H9 (cell line): Measurements from ENCODE around the gene SDK1. TPM values are rescaled to one million over a fixed set of nuclear protein-coding genes. Genes with fewer than 3 reads are reported as not detected.

ENCODE experiments used
- DNase-seq: peaks from one replicate; pipeline ENCODE4 v3.0.0-alpha.2; 2017
- H2AFZ ChIP-seq: one replicate; pipeline ENCODE4 v1.6.1; 2013; ENCODE audit warnings: mild to moderate bottlenecking, low read length, control low read depth, moderate library complexity
- H2AK5ac ChIP-seq: 2 replicates; pipeline ENCODE4 v1.6.1; 2013; ENCODE audit warnings: low read length, control low read depth, mixed read lengths; ENCODE audit not compliant: insufficient read length
- H2BK120ac ChIP-seq: one replicate; pipeline ENCODE4 v1.6.1; 2013; ENCODE audit warnings: low read depth, mild to moderate bottlenecking, low read length, control low read depth, inconsistent platforms; ENCODE audit not compliant: poor library complexity, severe bottlenecking
- H2BK12ac ChIP-seq: 2 replicates; pipeline ENCODE4 v1.6.1; 2013; ENCODE audit warnings: low read length, control low read depth, mixed read lengths, low read depth; ENCODE audit not compliant: insufficient read length
- H2BK15ac ChIP-seq: 2 replicates; pipeline ENCODE4 v1.6.1; 2013; ENCODE audit warnings: low read depth, low read length, control low read depth
- H2BK20ac ChIP-seq: one replicate; pipeline ENCODE4 v1.6.1; 2013; ENCODE audit warnings: low read depth, mild to moderate bottlenecking, low read length, control low read depth, inconsistent platforms; ENCODE audit not compliant: poor library complexity, severe bottlenecking
- H2BK5ac ChIP-seq: 2 replicates; pipeline ENCODE4 v1.6.1; 2013; ENCODE audit warnings: low read length, control low read depth, mixed read lengths; ENCODE audit not compliant: insufficient read length
- H3K14ac ChIP-seq: 2 replicates; pipeline ENCODE4 v1.6.1; 2013; ENCODE audit warnings: low read length, control low read depth; ENCODE audit not compliant: insufficient read depth
- H3K18ac ChIP-seq: 2 replicates; pipeline ENCODE4 v1.6.1; 2013; ENCODE audit warnings: low read depth, mild to moderate bottlenecking, mixed read lengths, low read length, control low read depth; ENCODE audit not compliant: insufficient read length
- H3K23ac ChIP-seq: 2 replicates; pipeline ENCODE4 v1.6.1; 2013; ENCODE audit warnings: low read length, control low read depth, mixed read lengths, low read depth; ENCODE audit not compliant: insufficient read length
- H3K23me2 ChIP-seq: 2 replicates; pipeline ENCODE4 v1.6.1; 2013; ENCODE audit warnings: low read depth, mild to moderate bottlenecking, mixed read lengths, low read length, control low read depth; ENCODE audit not compliant: insufficient read length, poor library complexity, severe bottlenecking
- H3K27ac ChIP-seq: 2 replicates; pipeline ENCODE4 v1.5.1; 2013; ENCODE audit warnings: low read length, control low read depth, mixed read lengths, low read depth; ENCODE audit not compliant: insufficient read length
- H3K27me3 ChIP-seq: 2 replicates; pipeline ENCODE4 v1.6.1; 2013; ENCODE audit warnings: low read length, control low read depth, inconsistent platforms; ENCODE audit not compliant: insufficient read depth
- H3K4ac ChIP-seq: 2 replicates; pipeline ENCODE4 v1.6.1; 2013; ENCODE audit warnings: low read depth, mild to moderate bottlenecking, control low read depth, inconsistent platforms, low read length, moderate library complexity
- H3K4me1 ChIP-seq: 2 replicates; pipeline ENCODE4 v1.6.1; 2013; ENCODE audit warnings: low read length, control low read depth, inconsistent platforms; ENCODE audit not compliant: insufficient read depth
- H3K4me2 ChIP-seq: 2 replicates; pipeline ENCODE4 v1.6.1; 2013; ENCODE audit warnings: low read length, control low read depth, mixed read lengths; ENCODE audit not compliant: insufficient read length, insufficient read depth
- H3K56ac ChIP-seq: 2 replicates; pipeline ENCODE4 v1.6.1; 2013; ENCODE audit warnings: low read depth, mild to moderate bottlenecking, mixed read lengths, low read length, control low read depth; ENCODE audit not compliant: insufficient read length
- H3K79me1 ChIP-seq: 2 replicates; pipeline ENCODE4 v1.6.1; 2013; ENCODE audit warnings: low read depth, mild to moderate bottlenecking, moderate library complexity, low read length, control low read depth, inconsistent platforms; ENCODE audit not compliant: insufficient read depth, poor library complexity, severe bottlenecking
- H3K79me2 ChIP-seq: 2 replicates; pipeline ENCODE4 v1.6.1; 2013; ENCODE audit warnings: low read length, control low read depth, inconsistent platforms; ENCODE audit not compliant: insufficient read depth
- H3K9ac ChIP-seq: 2 replicates; pipeline ENCODE4 v1.6.1; 2013; ENCODE audit warnings: low read length, control low read depth, mixed read lengths; ENCODE audit not compliant: insufficient read length; ENCODE audit errors: extremely low read depth
- H3K9me3 ChIP-seq: one replicate; pipeline ENCODE4 v1.6.1; 2013; ENCODE audit warnings: low read depth, low read length, inconsistent platforms; ENCODE audit not compliant: control insufficient read depth
- H3T11ph ChIP-seq: one replicate; pipeline ENCODE4 v1.6.1; 2013; ENCODE audit warnings: mild to moderate bottlenecking, low read length, control low read depth, inconsistent platforms
- H4K20me1 ChIP-seq: one replicate; pipeline ENCODE4 v1.6.1; 2013; ENCODE audit not compliant: control insufficient read depth, insufficient read length, insufficient read depth
- H4K5ac ChIP-seq: 2 replicates; pipeline ENCODE4 v1.6.1; 2013; ENCODE audit warnings: low read depth, mild to moderate bottlenecking, mixed read lengths, low read length, control low read depth; ENCODE audit not compliant: insufficient read length
- H4K8ac ChIP-seq: replicated peaks from 2 replicates; pipeline ENCODE4 v1.6.1; 2013; ENCODE audit warnings: low read length, control low read depth, mixed read lengths, low read depth; ENCODE audit not compliant: insufficient read length
- H4K91ac ChIP-seq: 2 replicates; pipeline ENCODE4 v1.6.1; 2013; ENCODE audit warnings: low read depth, mild to moderate bottlenecking, moderate library complexity, mixed read lengths, low read length, control low read depth; ENCODE audit not compliant: insufficient read length
- H3K27ac Mint-ChIP-seq, 3 experiments: 2 replicates in 2 of 3; 3 replicates in 1 of 3; pipeline ENCODE4 v1.8.0; 2020 to 2021; ENCODE audit warnings: mixed read lengths in 3 of 3, mild to moderate bottlenecking in 1 of 3, moderate library complexity in 1 of 3
- H3K27me3 Mint-ChIP-seq: 2 replicates; pipeline ENCODE4 v1.8.0; 2021; ENCODE audit warnings: low read depth, mild to moderate bottlenecking, moderate library complexity, mixed read lengths
- H3K36me3 Mint-ChIP-seq, 3 experiments: 2 replicates in 2 of 3; 3 replicates in 1 of 3; pipeline ENCODE4 v1.8.0; 2020 to 2021; ENCODE audit warnings: low read depth in 3 of 3, mixed read lengths in 3 of 3; ENCODE audit not compliant: insufficient read depth in 1 of 3
- H3K4me1 Mint-ChIP-seq, 2 experiments: 2 replicates each; pipeline ENCODE4 v1.8.0; 2020; ENCODE audit warnings: mixed read lengths in 2 of 2
- H3K4me3 Mint-ChIP-seq, 2 experiments: 2 replicates in 1 of 2; 3 replicates in 1 of 2; pipeline ENCODE4 v1.8.0; 2020 to 2021; ENCODE audit warnings: mild to moderate bottlenecking in 2 of 2, mixed read lengths in 2 of 2, moderate library complexity in 1 of 2
- H3K9me3 Mint-ChIP-seq, 2 experiments: 2 replicates in 1 of 2; 3 replicates in 1 of 2; pipeline ENCODE4 v1.8.0; 2020; ENCODE audit warnings: mild to moderate bottlenecking in 2 of 2, mixed read lengths in 2 of 2, moderate library complexity in 1 of 2
- CTCF ChIP-seq: fragments of 200-600 bp; sonication (generic); conservative IDR thresholded peaks from 3 replicates; pipeline ENCODE4 v1.8.0; 2021; ENCODE audit warnings: antibody characterized with exemption, mild to moderate bottlenecking
- WGBS: extraction: QIAGEN DNeasy Blood & Tissue Kit; methylation state at CpG from one replicate; pipeline ENCODE4 v1.1.7; 2013; ENCODE audit warnings: missing lambda C conversion rate, low lambda C conversion rate, mixed read lengths; ENCODE audit not compliant: insufficient read length; ENCODE audit errors: extremely low coverage; 5-methylcytosine and 5-hydroxymethylcytosine counted together
- total RNA-seq: library from RNA; stranded (reverse); gene quantifications from 2 replicates; pipeline ENCODE4 v1.2.1, GENCODE V29; 2021

Gene SDK1
- total RNA-seq, 1 experiment from 2014 or later, result 8.7 TPM

- H2BK12ac ChIP-seq, result no peak overlapping the region
- H3K4me3 Mint-ChIP-seq, result no peak overlapping the region
- H3K23me2 ChIP-seq, result no peaks in the 10 kb centered on the region
- no peaks in the 10 kb centered on the region for H3K9me3 Mint-ChIP-seq
- H4K8ac ChIP-seq, result no peak overlapping the region
- no peak overlapping the region for H4K91ac ChIP-seq
- no peak overlapping the region for H3K4ac ChIP-seq
- H3K18ac ChIP-seq, result no peak overlapping the region
- H2BK20ac ChIP-seq, result no peak overlapping the region
- no peak overlapping the region for H3T11ph ChIP-seq
- no peak overlapping the region for H2AK5ac ChIP-seq
- H3K27me3 Mint-ChIP-seq, result peaks cover 6% of the 10 kb centered on the region
- no peak overlapping the region for H3K56ac ChIP-seq
- no peak overlapping the region for H4K5ac ChIP-seq
- TF ChIP-seq CTCF, result no peak
- no peaks in the 10 kb centered on the region; the same call in 1 of the 2 replicates for H3K4me1 ChIP-seq
- H2BK5ac ChIP-seq, result no peak overlapping the region
- no CpG with 5 or more reads among the region's 28 CpGs for WGBS
- H2BK15ac ChIP-seq, result no peak overlapping the region
- H3K9me3 ChIP-seq, result no peaks in the 10 kb centered on the region
- DNase-seq, result no peak
- no peak overlapping the region for H2BK120ac ChIP-seq
- H3K14ac ChIP-seq, result no peak overlapping the region
- no peak overlapping the region for H2AFZ ChIP-seq
- H3K79me2 ChIP-seq, result no peaks in the 10 kb centered on the region
- peak overlapping the region in 1 of 3 experiments; percentile 57; a peak in 2 of 7 replicates for H3K27ac Mint-ChIP-seq
- H3K27ac ChIP-seq, result no peak overlapping the region
- no peaks in the 10 kb centered on the region for H3K27me3 ChIP-seq
- no peak overlapping the region for H3K9ac ChIP-seq
- no peak overlapping the region for H3K4me2 ChIP-seq
- H3K23ac ChIP-seq, result no peak overlapping the region
- H3K4me1 Mint-ChIP-seq, result peaks cover 21 to 32% of the 10 kb centered on the region in 2 experiments
- H4K20me1 ChIP-seq, result no peaks in the 10 kb centered on the region
- peaks cover 0 to 5% (median 5%) of the 10 kb centered on the region in 3 experiments; a peak in 3 of 7 replicates for H3K36me3 Mint-ChIP-seq
- H3K79me1 ChIP-seq, result no peaks in the 10 kb centered on the region
These were observed 847.0 kb downstream of the SDK1 start for GRCh38 chr7:4147926-4148620.
